ENCODE measurements around the gene ZNF512B. TPM values are rescaled to one million over a fixed set of nuclear protein-coding genes. Genes with fewer than 3 reads are reported as not detected.

Gene ZNF512B
- total RNA-seq, 2 donors from 2014 or later, result 9.4 to 11.2 TPM

- DNase-seq (ENCODE audit: low spot score), result no peak
- intact Hi-C loops (cut with DNase I), result no loop called here
These were observed 13.1 kb downstream of the ZNF512B start for GRCh38 chr20:63956664-63957003.

GRCh38 chr20:63955827-63956663, 13.7 kb downstream of the ZNF512B start, which contains the start of gene UCKL1:
UCKL1 (minus strand) TSS chr20:63956416; CDS start chr20:63956372, 44 bp downstream.
- intact Hi-C loops (cut with DNase I), result no loop called here
- peak; percentile 98 for DNase-seq (ENCODE audit: low spot score)

- intact Hi-C loops (cut with DNase I), result no loop called here
- no peak for DNase-seq (ENCODE audit: low spot score)
These were observed 14.4 kb downstream of the ZNF512B start for GRCh38 chr20:63955281-63955826.

GRCh38 chr20:63953764-63954429, 15.8 kb downstream of the ZNF512B start:
- intact Hi-C loops (cut with DNase I), result no loop called here
- DNase-seq (ENCODE audit: low spot score), result no peak

GRCh38 chr20:63952769-63953168, 17.0 kb downstream of the ZNF512B start:
- DNase-seq (ENCODE audit: low spot score), result no peak
- intact Hi-C loops (cut with DNase I), result no loop called here

GRCh38 chr20:63952210-63952535, 17.6 kb downstream of the ZNF512B start:
- intact Hi-C loops (cut with DNase I), result no loop called here
- no peak for DNase-seq (ENCODE audit: low spot score)

- no peak for DNase-seq (ENCODE audit: low spot score)
- intact Hi-C loops (cut with DNase I), result no loop called here
These were observed 18.1 kb downstream of the ZNF512B start for GRCh38 chr20:63951398-63952209.

GRCh38 chr20:63950701-63951397, 18.9 kb downstream of the ZNF512B start:
- DNase-seq (ENCODE audit: low spot score), result no peak
- intact Hi-C loops (cut with DNase I), result no loop called here

- DNase-seq (ENCODE audit: low spot score), result no peak
- intact Hi-C loops (cut with DNase I), result no loop called here
These were observed 21.9 kb downstream of the ZNF512B start for GRCh38 chr20:63947638-63948456.

- no peak for DNase-seq (ENCODE audit: low spot score)
- intact Hi-C loops (cut with DNase I), result no loop called here
These were observed 22.6 kb downstream of the ZNF512B start for GRCh38 chr20:63946986-63947637.

- intact Hi-C loops (cut with DNase I), result no loop called here
- DNase-seq (ENCODE audit: low spot score), result no peak
These were observed 23.5 kb downstream of the ZNF512B start for GRCh38 chr20:63945921-63946920.

- intact Hi-C loops (cut with DNase I), result no loop called here
- DNase-seq (ENCODE audit: low spot score), result no peak
These were observed 24.6 kb downstream of the ZNF512B start for GRCh38 chr20:63945031-63945658.

- intact Hi-C loops (cut with DNase I), result no loop called here
- DNase-seq (ENCODE audit: low spot score), result no peak
These were observed 25.4 kb downstream of the ZNF512B start for GRCh38 chr20:63944078-63944941.

GRCh38 chr20:63943808-63944077, 26.0 kb downstream of the ZNF512B start:
- DNase-seq (ENCODE audit: low spot score), result no peak
- intact Hi-C loops (cut with DNase I), result no loop called here

GRCh38 chr20:63942969-63943807, 26.5 kb downstream of the ZNF512B start:
- DNase-seq (ENCODE audit: low spot score), result no peak
- intact Hi-C loops (cut with DNase I), result no loop called here

Data from posterior vena cava (tissue), 2 donors.